ENCODE results near the gene GTF3C2. TPM values are rescaled to one million over a fixed set of nuclear protein-coding genes. Genes with fewer than 3 reads are reported as not detected.

The GTF3C2 gene
- total and polyA plus RNA-seq, 2 of the 13 experiments (the other 11 are each of a cell fraction or from before 2014, with no cell fraction given), result 77.5 to 130 TPM

- peak; percentile 74 for TF ChIP-seq JARID2 (CRISPR knock-in tag; IDR thresholded peaks at IDR 0.05; ENCODE audit: insufficient replicate concordance)
- peak; percentile 97 for TF ChIP-seq MXI1 (IDR thresholded peaks at IDR 0.05; ENCODE audit: borderline replicate concordance, low read depth, low read length)
- TF ChIP-seq FOSL2 (CRISPR knock-in tag; IDR thresholded peaks at IDR 0.05), result peak; percentile 47
- TF ChIP-seq ZNF362 (CRISPR knock-in tag; IDR thresholded peaks at IDR 0.05; ENCODE audit: borderline replicate concordance), result no peak; the same call in 1 of the 2 replicates
- TF ChIP-seq ZFP90 (CRISPR knock-in tag; IDR thresholded peaks at IDR 0.05; ENCODE audit: borderline replicate concordance), result peak; percentile 65
- TF ChIP-seq PLSCR1 (CRISPR knock-in tag; IDR thresholded peaks at IDR 0.05; ENCODE audit: borderline replicate concordance), result peak; percentile 86; the same call in 1 of the 2 replicates
- 0 out of 2 replicates have a peak, but pooled peaks have one; percentile 19 for TF ChIP-seq ZBTB42 (CRISPR knock-in tag; IDR thresholded peaks at IDR 0.05)
- TF ChIP-seq, protein P1, sequence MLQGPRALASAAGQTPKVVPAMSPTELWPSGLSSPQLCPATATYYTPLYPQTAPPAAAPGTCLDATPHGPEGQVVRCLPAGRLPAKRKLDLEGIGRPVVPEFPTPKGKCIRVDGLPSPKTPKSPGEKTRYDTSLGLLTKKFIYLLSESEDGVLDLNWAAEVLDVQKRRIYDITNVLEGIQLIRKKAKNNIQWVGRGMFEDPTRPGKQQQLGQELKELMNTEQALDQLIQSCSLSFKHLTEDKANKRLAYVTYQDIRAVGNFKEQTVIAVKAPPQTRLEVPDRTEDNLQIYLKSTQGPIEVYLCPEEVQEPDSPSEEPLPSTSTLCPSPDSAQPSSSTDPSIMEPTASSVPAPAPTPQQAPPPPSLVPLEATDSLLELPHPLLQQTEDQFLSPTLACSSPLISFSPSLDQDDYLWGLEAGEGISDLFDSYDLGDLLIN (CRISPR knock-in tag; IDR thresholded peaks at IDR 0.05; ENCODE audit: borderline replicate concordance), result peak; percentile 83; the same call in 1 of the 2 replicates
- TF ChIP-seq SRY (CRISPR knock-in tag; IDR thresholded peaks at IDR 0.05), result peak; percentile 64; the same call in 1 of the 2 replicates
- TF ChIP-seq ADNP (CRISPR knock-in tag; IDR thresholded peaks at IDR 0.05), result no peak
- TF ChIP-seq, protein P2, sequence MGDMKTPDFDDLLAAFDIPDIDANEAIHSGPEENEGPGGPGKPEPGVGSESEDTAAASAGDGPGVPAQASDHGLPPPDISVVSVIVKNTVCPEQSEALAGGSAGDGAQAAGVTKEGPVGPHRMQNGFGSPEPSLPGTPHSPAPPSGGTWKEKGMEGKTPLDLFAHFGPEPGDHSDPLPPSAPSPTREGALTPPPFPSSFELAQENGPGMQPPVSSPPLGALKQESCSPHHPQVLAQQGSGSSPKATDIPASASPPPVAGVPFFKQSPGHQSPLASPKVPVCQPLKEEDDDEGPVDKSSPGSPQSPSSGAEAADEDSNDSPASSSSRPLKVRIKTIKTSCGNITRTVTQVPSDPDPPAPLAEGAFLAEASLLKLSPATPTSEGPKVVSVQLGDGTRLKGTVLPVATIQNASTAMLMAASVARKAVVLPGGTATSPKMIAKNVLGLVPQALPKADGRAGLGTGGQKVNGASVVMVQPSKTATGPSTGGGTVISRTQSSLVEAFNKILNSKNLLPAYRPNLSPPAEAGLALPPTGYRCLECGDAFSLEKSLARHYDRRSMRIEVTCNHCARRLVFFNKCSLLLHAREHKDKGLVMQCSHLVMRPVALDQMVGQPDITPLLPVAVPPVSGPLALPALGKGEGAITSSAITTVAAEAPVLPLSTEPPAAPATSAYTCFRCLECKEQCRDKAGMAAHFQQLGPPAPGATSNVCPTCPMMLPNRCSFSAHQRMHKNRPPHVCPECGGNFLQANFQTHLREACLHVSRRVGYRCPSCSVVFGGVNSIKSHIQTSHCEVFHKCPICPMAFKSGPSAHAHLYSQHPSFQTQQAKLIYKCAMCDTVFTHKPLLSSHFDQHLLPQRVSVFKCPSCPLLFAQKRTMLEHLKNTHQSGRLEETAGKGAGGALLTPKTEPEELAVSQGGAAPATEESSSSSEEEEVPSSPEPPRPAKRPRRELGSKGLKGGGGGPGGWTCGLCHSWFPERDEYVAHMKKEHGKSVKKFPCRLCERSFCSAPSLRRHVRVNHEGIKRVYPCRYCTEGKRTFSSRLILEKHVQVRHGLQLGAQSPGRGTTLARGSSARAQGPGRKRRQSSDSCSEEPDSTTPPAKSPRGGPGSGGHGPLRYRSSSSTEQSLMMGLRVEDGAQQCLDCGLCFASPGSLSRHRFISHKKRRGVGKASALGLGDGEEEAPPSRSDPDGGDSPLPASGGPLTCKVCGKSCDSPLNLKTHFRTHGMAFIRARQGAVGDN (CRISPR knock-in tag; IDR thresholded peaks at IDR 0.05), result peak; percentile 98
- TF ChIP-seq, protein P3, sequence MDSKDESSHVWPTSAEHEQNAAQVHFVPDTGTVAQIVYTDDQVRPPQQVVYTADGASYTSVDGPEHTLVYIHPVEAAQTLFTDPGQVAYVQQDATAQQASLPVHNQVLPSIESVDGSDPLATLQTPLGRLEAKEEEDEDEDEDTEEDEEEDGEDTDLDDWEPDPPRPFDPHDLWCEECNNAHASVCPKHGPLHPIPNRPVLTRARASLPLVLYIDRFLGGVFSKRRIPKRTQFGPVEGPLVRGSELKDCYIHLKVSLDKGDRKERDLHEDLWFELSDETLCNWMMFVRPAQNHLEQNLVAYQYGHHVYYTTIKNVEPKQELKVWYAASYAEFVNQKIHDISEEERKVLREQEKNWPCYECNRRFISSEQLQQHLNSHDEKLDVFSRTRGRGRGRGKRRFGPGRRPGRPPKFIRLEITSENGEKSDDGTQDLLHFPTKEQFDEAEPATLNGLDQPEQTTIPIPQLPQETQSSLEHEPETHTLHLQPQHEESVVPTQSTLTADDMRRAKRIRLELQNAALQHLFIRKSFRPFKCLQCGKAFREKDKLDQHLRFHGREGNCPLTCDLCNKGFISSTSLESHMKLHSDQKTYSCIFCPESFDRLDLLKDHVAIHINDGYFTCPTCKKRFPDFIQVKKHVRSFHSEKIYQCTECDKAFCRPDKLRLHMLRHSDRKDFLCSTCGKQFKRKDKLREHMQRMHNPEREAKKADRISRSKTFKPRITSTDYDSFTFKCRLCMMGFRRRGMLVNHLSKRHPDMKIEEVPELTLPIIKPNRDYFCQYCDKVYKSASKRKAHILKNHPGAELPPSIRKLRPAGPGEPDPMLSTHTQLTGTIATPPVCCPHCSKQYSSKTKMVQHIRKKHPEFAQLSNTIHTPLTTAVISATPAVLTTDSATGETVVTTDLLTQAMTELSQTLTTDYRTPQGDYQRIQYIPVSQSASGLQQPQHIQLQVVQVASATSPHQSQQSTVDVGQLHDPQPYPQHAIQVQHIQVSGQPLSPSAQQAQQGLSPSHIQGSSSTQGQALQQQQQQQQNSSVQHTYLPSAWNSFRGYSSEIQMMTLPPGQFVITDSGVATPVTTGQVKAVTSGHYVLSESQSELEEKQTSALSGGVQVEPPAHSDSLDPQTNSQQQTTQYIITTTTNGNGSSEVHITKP (CRISPR knock-in tag; IDR thresholded peaks at IDR 0.05; ENCODE audit: low read depth), result peak; percentile 96
- no peak; the same call in 1 of the 2 replicates for TF ChIP-seq ZNF232 (CRISPR knock-in tag; IDR thresholded peaks at IDR 0.05; ENCODE audit: borderline replicate concordance)
- peak; percentile 14 for TF ChIP-seq TBL1XR1 (IDR thresholded peaks at IDR 0.05; ENCODE audit: borderline replicate concordance, low read length, partially characterized antibody)
- TF ChIP-seq PRMT3 (CRISPR knock-in tag; IDR thresholded peaks at IDR 0.05; ENCODE audit: borderline replicate concordance, low read depth), result peak; percentile 55; the same call in 1 of the 2 replicates
- peak; percentile 83 for TF ChIP-seq SALL1 (CRISPR knock-in tag; IDR thresholded peaks at IDR 0.05)
Measured at GRCh38 chr2:27356382-27357181, at the start of gene GTF3C2 (continued).
